HG02798 (cell line): ENCODE data around the gene APOA1.
"Not testable (repeated sequence)": the region's sequence is repeated elsewhere in the genome, so short reads cannot be mapped to it uniquely, and the experiment has no call there.

ENCODE experiments used
- ATAC-seq: cut with Tn5 transposase; IDR thresholded peaks from one replicate; pipeline ENCODE4 v1.9.1; 2021; ENCODE audit warnings: mild to moderate bottlenecking; ENCODE audit not compliant: unreplicated experiment, poor library complexity

APOA1 gene

DNA sequence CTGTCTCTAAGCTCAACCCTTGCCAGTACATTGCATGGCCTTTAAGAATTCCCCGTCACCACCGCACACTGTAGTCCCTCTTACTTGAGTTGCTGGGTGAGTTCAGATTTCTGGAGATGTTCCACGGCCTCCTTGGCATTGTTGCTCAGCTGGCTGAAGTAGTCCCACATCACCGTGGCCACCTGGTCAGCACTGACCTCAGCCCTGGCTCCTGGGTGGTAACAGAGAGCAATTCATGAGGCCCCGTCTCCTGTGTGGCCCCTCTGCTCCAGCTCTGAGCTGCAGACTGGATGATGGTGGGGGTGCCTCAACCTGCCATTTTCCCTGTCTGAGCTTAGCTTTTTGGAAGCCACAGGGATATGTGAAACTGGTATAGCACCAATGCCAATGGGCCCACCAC is 14.8 kb downstream of the APOA1 start:
- ATAC-seq, result no peak

DNA sequence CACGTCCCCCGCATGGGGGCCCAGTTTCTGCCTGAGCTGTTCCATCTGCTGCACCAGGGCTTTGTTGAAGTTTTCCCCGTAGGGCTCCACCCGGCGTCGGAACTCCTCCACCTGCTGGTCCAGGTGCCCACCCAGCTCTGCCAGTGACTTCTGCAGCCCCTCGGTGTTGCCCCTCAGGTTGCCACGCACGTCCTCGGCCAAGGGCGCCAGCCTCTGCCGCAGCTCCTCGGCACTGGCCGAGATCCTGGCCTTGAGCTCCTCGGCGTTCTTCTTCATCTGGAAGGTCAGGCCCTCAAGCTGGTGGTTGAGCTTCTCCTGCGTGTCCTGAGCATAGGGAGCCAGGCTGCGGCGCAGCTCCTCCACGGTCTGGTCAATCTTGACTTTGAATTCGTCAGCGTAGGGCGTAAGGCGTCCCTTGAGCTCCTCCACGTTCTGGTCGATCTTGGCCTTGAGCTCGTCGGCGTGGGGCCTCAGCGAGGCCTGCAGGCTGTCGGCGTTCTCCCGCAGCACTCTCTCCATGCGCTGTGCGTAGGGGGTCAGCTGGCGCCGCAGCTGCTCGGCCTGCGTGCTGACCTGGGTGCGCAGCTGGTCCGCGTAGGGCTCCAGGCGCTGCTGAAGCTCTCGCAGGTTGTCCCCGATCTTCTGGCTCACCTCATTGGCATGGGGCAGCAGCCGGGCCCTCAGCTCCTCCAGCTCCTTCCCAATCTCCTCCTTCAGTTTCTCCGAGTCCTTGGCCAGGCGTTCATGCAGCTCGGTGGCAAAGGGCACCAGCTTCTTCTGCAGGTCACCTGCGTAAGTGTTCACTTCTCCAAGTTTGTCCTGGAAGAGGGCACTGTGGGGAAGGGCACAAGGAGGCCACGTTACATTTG is 16.1 kb downstream of the APOA1 start:
- ATAC-seq, result no peak

DNA sequence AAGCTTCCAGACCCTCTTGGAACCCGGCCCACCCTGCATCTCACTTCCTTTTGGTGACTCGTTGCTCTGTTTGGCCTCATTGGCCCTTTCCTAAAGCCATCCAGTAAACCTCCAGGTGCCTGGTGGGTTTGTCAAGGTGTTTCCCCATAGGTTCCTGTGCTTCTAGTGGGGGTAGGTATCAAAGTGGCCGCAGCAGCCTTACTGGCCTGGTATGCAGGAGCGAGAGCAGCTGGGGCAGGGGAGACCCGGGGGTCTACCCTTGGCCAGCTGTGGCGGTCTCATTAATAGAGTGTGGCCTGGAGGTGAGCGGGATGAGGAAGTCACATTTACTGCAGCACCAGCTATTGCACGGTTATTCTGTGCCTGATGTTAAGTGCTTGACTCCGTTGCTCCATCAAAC is 18.4 kb downstream of the APOA1 start:
- ATAC-seq, result no peak

DNA sequence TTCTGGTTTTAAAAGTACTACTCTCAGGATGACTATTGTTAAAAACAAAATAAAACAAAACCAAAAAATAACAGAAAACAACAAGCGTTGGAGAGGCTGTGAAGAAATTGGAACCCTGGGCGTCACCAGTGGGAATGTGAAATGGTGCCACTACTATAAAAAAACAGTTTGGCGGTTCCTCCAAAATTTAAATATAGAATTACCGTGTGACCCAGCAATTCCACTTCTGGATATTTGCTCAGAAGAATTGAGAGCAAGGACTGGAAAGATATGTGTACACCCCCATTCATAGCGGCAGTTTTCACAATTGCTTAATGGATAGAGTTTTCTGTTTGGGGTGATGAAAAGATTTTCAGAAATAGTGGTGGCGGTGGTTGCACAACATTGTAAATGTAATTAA is 22.9 kb downstream of the APOA1 start:
- no peak for ATAC-seq

DNA sequence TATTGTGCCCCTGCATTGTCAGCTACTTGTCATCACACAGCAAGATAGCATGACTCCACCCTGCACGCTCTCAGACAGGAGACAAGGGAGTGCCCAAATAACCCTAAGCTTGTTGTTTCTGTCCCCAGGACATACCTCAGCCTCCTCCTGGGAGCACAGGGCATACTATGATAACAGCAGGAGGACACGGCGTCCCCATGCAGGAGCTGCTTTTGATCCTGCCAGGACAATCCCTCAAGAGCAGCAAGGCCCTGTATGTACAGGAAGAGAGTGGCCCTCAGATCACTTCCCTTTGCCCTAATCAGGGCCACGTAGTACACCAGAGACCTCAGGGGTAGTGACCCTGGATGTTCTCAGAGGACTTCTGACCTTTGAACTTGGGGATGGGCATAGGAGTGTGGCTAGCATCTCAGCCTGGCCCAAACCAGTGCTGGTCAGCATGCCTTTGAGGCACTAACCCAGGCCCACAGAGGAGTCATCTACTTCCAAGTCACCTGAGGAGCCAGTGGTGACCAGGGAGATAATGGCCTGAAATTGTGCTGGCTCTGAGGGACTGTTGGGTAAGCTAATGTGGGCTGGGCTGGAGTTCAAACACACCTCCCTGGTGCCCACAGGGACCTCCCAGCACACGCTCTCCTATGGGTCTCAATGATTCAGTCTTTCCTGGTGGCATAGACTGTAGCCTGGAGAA is 23.5 kb downstream of the APOA1 start:
- no peak for ATAC-seq

DNA sequence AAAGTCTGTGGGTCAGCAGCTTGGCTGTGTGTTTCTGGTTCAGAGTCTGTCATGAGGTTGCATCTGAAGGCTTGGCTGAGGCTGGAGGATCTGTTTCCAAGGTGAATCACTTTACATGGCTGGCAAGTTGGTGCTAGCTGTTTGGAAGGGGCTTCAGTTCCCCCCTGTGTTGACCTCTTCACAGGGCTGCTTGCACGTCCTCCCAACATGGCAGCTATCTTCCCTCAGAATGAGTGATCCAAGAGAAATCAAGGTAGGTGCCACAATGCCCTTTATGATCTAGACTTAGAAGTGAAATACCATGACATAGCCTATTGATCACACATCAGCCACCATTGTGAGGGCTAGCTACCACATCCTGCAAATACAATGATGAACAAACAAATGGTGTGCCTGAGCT is 24.3 kb downstream of the APOA1 start:
- no peak for ATAC-seq

DNA sequence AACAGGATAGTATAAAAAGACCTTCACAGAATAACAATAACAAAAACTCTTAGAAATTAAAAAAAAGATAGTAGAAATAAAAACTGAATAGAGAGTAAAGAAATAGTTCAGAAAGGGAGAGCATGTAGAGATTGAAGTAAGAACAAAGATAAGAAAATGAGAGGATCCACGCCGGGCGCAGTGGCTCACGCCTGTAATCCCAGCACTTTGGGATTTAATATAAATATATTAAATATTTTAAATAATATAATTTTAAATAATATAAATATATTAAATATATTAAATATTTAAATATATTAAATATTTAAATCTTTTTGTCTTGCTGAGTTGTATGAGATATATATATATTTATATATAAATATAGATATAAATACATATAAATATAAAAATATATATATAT is 25.3 kb downstream of the APOA1 start:
- ATAC-seq, result no peak

DNA sequence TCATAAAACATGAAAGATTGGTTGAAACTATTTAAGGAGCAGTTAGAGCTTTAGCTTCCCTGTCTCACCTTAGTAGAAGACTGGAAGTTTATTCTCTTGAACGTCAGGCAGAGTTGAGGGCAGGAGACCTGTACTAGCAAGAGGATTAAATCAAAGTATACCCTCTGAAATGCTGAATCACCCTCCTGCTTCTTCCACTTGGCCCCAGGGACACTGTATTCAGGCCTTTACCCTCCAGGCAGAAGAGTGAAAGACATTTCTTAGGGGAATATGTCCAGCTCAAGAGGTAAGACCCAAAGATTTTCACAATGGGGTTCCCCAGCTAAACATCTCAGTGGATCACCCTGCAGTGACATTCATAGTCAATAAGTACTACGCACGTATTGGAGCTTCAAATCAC is 26.2 kb downstream of the APOA1 start:
- no peak for ATAC-seq

DNA sequence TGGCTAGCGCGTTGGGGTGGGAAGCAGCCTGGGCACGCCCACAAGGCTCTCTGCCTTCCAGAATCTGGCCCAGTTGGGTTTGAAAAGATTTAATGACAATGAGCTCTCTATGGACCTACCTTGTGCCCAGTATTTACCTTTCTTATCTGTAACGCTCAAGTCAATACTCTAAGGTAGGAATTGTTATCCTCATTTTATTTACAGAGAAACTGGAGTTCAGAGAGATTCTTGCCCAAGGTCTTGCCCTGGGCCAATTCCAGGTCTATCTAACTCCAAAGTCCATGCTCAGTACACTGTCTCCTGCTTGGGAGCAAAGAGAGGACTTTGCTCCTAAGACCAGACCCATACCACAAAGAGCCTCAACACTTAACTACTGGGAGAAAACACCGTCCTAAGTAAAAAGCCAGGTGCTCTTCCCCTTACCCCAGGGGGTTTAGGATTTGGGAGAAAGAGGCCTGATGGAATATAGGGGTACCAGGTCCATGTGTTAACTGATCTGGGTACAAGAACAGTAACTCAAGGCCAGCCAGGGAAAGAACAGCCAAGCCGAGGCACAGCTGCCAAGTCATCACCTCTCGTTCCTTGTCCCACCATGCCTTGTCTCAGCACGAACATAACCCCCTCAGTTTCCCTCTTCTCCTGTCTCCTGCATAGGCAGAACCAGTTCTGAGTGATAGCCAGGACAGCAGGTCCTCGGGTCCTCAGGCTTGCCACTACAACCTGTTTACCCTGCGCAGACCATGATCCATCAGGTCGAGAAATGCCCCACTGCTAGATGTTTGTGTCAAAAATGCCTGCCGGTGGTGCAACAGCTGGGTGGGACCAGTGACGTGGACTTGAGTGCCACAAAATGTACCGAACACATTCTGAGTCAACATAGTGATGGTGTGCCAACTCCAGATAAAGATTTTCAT is 28.9 kb downstream of the APOA1 start:
- ATAC-seq, result no peak

DNA sequence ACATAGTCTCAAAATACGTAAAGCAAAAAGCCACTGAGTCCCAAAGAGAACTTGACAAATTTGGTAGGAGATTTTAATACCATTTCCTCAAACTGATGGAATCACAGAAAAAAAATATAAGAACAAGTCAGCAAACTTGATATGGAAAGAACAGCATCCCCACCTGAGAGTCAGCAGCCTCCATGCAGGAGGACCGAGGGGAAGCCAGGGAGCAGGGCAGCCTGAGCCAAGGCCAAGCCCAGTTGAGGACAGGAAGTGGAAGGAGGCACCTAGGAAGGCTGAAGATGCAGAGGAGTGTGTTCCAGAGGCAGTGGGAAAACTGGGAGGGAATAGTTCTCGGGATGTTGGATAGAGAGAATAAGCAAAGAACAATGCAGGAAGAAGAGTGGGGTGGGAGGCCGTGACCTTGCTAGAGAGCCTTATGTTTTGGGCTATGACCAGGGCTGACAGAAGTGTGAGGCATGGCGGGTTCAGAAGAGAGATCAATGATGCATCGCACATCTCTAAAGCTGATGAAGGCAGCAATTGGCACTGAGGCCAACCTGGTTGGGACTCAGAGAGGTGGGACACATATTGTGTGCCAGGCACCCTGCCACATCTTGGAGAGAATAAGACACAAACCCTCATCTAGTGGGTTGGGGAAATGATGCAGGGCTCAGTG is 29.7 kb downstream of the APOA1 start:
- ATAC-seq, result no peak

DNA sequence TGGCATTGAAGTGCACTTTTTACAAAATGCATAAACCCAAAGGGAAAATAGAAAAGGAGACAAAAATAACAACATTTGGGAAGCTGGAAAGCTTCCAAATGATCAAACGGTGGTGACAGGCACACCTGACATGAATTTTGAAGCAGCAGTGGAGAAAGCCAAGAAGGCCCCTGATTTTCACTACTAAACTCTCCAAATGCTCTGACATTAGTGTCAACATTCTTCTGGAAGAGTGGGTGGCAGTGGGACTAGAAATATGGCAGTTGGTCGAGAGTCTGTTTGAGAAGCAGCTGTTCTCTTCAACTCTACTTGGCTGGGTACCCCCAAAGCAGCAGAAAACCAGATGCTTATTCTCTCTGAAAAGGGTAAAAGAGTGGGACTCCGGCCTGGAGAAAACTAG is 33.4 kb downstream of the APOA1 start:
- no peak for ATAC-seq

DNA sequence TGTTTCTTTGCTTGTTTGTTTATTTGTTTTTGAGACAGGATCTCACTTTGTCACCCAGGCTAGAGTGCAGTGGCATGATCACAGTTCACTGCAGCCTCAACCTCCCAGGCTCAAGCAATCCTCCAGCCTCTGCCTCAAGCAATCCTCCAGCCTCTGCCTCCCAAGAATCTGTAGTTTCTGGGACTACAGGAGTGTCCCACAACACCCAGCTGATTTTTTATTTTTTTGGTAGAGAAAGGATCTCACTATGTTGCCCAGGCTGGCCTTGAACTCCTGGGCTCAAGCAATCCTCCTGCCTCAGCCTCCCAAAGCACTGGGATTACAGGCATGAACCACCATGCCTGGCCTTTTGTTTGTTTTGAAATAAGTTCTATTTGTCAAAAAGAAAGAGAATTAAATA is 35.8 kb downstream of the APOA1 start:
- ATAC-seq, result not testable (repeated sequence)

DNA sequence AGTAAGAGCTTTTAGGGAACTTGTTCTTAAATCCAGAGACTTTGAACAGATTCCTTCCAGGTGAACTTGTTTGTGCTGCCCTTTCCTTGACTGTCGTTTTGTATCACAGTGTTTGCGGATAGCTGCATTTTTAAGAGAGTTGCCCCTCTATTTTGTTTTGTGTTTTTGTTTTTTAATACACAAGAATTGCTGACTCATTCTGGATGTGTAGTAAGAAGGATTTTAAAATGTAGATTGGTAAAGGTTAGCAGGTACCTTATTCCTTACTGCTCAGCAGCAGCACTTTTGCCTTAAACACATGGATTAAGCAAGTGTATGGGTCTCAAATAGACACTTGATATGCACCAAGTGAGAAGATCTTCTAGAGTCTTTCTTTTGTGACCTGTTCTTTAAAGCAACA is 36.8 kb downstream of the APOA1 start:
- no peak for ATAC-seq

DNA sequence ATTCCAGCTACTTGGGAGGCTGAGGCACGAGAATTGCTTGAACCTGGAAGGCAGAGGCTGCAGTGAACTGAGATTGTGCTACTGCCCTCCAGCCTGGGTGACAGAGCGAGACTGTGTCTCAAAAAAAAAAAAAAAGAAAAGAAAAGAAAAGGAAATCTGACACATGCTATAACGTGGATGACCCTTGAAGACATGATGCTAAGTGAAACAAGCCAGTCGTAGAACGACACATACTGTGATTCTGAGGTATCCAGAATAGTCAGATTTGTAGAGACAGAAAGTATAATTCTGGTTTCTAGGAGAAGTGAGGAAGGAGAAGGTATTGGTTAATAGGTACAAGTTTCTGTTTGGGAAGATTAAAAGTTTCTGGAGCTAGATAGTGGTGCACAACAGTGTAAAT is 39.1 kb downstream of the APOA1 start:
- ATAC-seq, result no peak

DNA sequence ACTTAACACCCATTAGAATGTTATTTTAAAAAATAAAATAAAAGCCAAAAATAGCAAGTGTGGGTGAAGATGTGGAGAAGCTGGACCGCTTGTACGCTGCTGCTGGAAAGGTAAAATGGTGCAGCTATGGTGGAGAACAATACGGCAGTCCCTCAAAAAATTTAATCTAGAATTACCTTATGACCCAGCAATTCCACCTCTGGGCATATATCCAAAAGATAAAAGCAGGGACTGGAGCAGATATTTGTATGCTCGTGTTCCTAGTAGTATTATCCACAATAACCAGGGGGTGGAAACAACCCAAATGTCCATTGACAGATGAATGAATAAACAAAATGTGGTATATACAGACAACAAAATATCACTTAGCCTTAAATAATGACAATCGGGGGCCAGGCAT is 39.6 kb downstream of the APOA1 start:
- ATAC-seq, result no peak

DNA sequence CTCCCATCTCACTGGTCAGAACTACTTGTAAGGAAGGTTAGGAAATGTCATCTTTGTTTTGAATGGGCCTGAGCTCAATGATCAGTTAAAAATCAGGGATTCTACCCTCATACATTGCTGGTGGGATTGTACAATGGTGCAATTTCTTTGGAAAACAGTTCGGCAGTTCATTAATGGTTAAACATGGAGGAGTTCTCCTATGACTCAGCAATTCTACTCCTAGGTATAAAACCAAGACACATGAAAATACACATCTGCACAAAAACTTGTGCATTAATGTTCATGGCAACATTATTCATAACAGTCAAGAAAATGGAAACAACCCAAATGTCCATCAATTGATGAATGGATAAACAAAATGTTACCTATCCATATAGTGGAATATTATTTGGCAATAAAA is 40.9 kb downstream of the APOA1 start:
- ATAC-seq, result no peak

DNA sequence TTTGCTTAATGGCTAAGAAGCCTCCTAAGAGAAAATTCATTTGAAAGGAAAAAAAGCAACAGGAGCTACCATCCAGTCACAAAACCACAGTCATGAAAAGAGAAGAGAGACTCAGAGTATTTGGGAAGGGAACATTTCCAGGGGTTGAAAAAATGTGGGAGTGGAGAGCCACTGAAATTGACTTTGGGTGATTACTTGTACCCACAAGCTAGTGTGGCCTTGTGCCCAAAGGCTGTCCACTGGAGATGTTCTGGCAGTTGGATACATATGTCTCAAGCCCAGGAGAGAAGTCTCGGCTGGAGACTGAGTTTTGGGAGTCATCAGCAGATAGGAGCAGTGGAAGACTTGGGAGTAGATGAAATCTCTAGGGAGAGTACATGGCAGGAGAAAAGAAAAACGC is 42.6 kb downstream of the APOA1 start:
- ATAC-seq, result no peak

DNA sequence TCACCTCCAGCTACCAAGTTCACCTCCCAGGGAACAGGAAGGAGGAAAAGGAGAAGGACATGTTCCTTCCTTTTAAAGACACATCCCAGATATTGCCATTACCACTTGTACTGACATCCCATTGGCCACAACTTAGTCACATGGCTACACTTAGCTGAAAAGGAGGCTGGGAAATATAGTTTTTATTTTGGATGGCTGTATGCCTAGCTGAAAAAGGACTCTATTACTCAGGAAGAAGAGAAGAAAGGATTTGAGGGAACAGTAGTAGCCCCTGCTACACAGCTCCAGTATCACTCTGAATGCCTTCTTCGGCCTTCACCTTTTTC is 43.7 kb downstream of the APOA1 start:
- ATAC-seq, result no peak

DNA sequence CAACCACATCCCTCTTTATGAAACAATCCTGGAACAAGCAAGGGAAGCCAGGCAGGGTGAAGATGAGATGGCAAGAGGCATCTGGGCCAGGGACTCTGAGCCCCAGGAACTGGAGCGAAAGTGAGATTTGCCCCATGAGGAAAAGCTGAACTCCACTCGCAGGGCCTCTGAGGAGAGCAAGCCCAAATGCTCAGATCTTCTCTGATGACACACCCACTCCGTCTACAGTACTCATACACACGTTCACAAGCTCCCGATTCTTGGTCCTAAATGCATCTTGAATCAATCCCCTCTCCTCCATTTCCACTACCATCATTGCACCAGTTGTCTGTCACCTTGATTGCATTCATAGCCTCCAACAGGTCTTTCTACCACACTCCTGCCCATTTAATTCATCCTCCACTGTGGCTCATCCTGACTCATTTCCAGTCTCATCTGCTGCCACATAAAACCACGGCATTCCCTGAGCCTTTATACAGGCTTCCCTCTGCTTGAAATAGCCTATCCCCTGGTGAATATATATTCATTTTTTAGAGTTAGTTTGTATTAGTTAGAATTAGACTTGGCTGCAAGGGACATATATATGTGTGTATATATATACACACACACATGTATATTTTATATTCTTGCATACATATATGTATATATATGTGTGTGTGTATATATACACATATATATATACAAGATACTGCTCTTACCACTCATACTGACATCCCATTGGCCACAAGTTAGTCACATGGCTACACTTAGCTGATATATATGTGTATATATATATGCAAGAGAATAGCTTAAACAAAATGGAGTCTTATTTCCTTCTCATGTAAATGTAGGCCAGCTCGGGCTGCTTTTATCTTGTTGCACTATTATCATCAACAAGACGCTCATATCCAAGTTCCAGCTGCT is 44.3 kb downstream of the APOA1 start:
- no peak for ATAC-seq
